H9 (cell line): ENCODE data around the gene ABR. TPM values are rescaled to one million over a fixed set of nuclear protein-coding genes. Genes with fewer than 3 reads are reported as not detected.

ENCODE experiments used
- DNase-seq: peaks from one replicate; pipeline ENCODE4 v3.0.0-alpha.2; 2017
- H2AFZ ChIP-seq: one replicate; pipeline ENCODE4 v1.6.1; 2013; ENCODE audit warnings: mild to moderate bottlenecking, low read length, control low read depth, moderate library complexity
- H2AK5ac ChIP-seq: 2 replicates; pipeline ENCODE4 v1.6.1; 2013; ENCODE audit warnings: low read length, control low read depth, mixed read lengths; ENCODE audit not compliant: insufficient read length
- H2BK120ac ChIP-seq: one replicate; pipeline ENCODE4 v1.6.1; 2013; ENCODE audit warnings: low read depth, mild to moderate bottlenecking, low read length, control low read depth, inconsistent platforms; ENCODE audit not compliant: poor library complexity, severe bottlenecking
- H2BK12ac ChIP-seq: 2 replicates; pipeline ENCODE4 v1.6.1; 2013; ENCODE audit warnings: low read length, control low read depth, mixed read lengths, low read depth; ENCODE audit not compliant: insufficient read length
- H2BK15ac ChIP-seq: 2 replicates; pipeline ENCODE4 v1.6.1; 2013; ENCODE audit warnings: low read depth, low read length, control low read depth
- H2BK20ac ChIP-seq: one replicate; pipeline ENCODE4 v1.6.1; 2013; ENCODE audit warnings: low read depth, mild to moderate bottlenecking, low read length, control low read depth, inconsistent platforms; ENCODE audit not compliant: poor library complexity, severe bottlenecking
- H2BK5ac ChIP-seq: 2 replicates; pipeline ENCODE4 v1.6.1; 2013; ENCODE audit warnings: low read length, control low read depth, mixed read lengths; ENCODE audit not compliant: insufficient read length
- H3K14ac ChIP-seq: 2 replicates; pipeline ENCODE4 v1.6.1; 2013; ENCODE audit warnings: low read length, control low read depth; ENCODE audit not compliant: insufficient read depth
- H3K18ac ChIP-seq: 2 replicates; pipeline ENCODE4 v1.6.1; 2013; ENCODE audit warnings: low read depth, mild to moderate bottlenecking, mixed read lengths, low read length, control low read depth; ENCODE audit not compliant: insufficient read length
- H3K23ac ChIP-seq: 2 replicates; pipeline ENCODE4 v1.6.1; 2013; ENCODE audit warnings: low read length, control low read depth, mixed read lengths, low read depth; ENCODE audit not compliant: insufficient read length
- H3K23me2 ChIP-seq: 2 replicates; pipeline ENCODE4 v1.6.1; 2013; ENCODE audit warnings: low read depth, mild to moderate bottlenecking, mixed read lengths, low read length, control low read depth; ENCODE audit not compliant: insufficient read length, poor library complexity, severe bottlenecking
- H3K27ac ChIP-seq: 2 replicates; pipeline ENCODE4 v1.5.1; 2013; ENCODE audit warnings: low read length, control low read depth, mixed read lengths, low read depth; ENCODE audit not compliant: insufficient read length
- H3K27me3 ChIP-seq: 2 replicates; pipeline ENCODE4 v1.6.1; 2013; ENCODE audit warnings: low read length, control low read depth, inconsistent platforms; ENCODE audit not compliant: insufficient read depth
- H3K4ac ChIP-seq: 2 replicates; pipeline ENCODE4 v1.6.1; 2013; ENCODE audit warnings: low read depth, mild to moderate bottlenecking, control low read depth, inconsistent platforms, low read length, moderate library complexity
- H3K4me1 ChIP-seq: 2 replicates; pipeline ENCODE4 v1.6.1; 2013; ENCODE audit warnings: low read length, control low read depth, inconsistent platforms; ENCODE audit not compliant: insufficient read depth
- H3K4me2 ChIP-seq: 2 replicates; pipeline ENCODE4 v1.6.1; 2013; ENCODE audit warnings: low read length, control low read depth, mixed read lengths; ENCODE audit not compliant: insufficient read length, insufficient read depth
- H3K56ac ChIP-seq: 2 replicates; pipeline ENCODE4 v1.6.1; 2013; ENCODE audit warnings: low read depth, mild to moderate bottlenecking, mixed read lengths, low read length, control low read depth; ENCODE audit not compliant: insufficient read length
- H3K79me1 ChIP-seq: 2 replicates; pipeline ENCODE4 v1.6.1; 2013; ENCODE audit warnings: low read depth, mild to moderate bottlenecking, moderate library complexity, low read length, control low read depth, inconsistent platforms; ENCODE audit not compliant: insufficient read depth, poor library complexity, severe bottlenecking
- H3K79me2 ChIP-seq: 2 replicates; pipeline ENCODE4 v1.6.1; 2013; ENCODE audit warnings: low read length, control low read depth, inconsistent platforms; ENCODE audit not compliant: insufficient read depth
- H3K9ac ChIP-seq: 2 replicates; pipeline ENCODE4 v1.6.1; 2013; ENCODE audit warnings: low read length, control low read depth, mixed read lengths; ENCODE audit not compliant: insufficient read length; ENCODE audit errors: extremely low read depth
- H3K9me3 ChIP-seq: one replicate; pipeline ENCODE4 v1.6.1; 2013; ENCODE audit warnings: low read depth, low read length, inconsistent platforms; ENCODE audit not compliant: control insufficient read depth
- H3T11ph ChIP-seq: one replicate; pipeline ENCODE4 v1.6.1; 2013; ENCODE audit warnings: mild to moderate bottlenecking, low read length, control low read depth, inconsistent platforms
- H4K20me1 ChIP-seq: one replicate; pipeline ENCODE4 v1.6.1; 2013; ENCODE audit not compliant: control insufficient read depth, insufficient read length, insufficient read depth
- H4K5ac ChIP-seq: 2 replicates; pipeline ENCODE4 v1.6.1; 2013; ENCODE audit warnings: low read depth, mild to moderate bottlenecking, mixed read lengths, low read length, control low read depth; ENCODE audit not compliant: insufficient read length
- H4K8ac ChIP-seq: replicated peaks from 2 replicates; pipeline ENCODE4 v1.6.1; 2013; ENCODE audit warnings: low read length, control low read depth, mixed read lengths, low read depth; ENCODE audit not compliant: insufficient read length
- H4K91ac ChIP-seq: 2 replicates; pipeline ENCODE4 v1.6.1; 2013; ENCODE audit warnings: low read depth, mild to moderate bottlenecking, moderate library complexity, mixed read lengths, low read length, control low read depth; ENCODE audit not compliant: insufficient read length
- H3K27ac Mint-ChIP-seq, 3 experiments: 2 replicates in 2 of 3; 3 replicates in 1 of 3; pipeline ENCODE4 v1.8.0; 2020 to 2021; ENCODE audit warnings: mixed read lengths in 3 of 3, mild to moderate bottlenecking in 1 of 3, moderate library complexity in 1 of 3
- H3K27me3 Mint-ChIP-seq: 2 replicates; pipeline ENCODE4 v1.8.0; 2021; ENCODE audit warnings: low read depth, mild to moderate bottlenecking, moderate library complexity, mixed read lengths
- H3K36me3 Mint-ChIP-seq, 3 experiments: 2 replicates in 2 of 3; 3 replicates in 1 of 3; pipeline ENCODE4 v1.8.0; 2020 to 2021; ENCODE audit warnings: low read depth in 3 of 3, mixed read lengths in 3 of 3; ENCODE audit not compliant: insufficient read depth in 1 of 3
- H3K4me1 Mint-ChIP-seq, 2 experiments: 2 replicates each; pipeline ENCODE4 v1.8.0; 2020; ENCODE audit warnings: mixed read lengths in 2 of 2
- H3K4me3 Mint-ChIP-seq, 2 experiments: 2 replicates in 1 of 2; 3 replicates in 1 of 2; pipeline ENCODE4 v1.8.0; 2020 to 2021; ENCODE audit warnings: mild to moderate bottlenecking in 2 of 2, mixed read lengths in 2 of 2, moderate library complexity in 1 of 2
- H3K9me3 Mint-ChIP-seq, 2 experiments: 2 replicates in 1 of 2; 3 replicates in 1 of 2; pipeline ENCODE4 v1.8.0; 2020; ENCODE audit warnings: mild to moderate bottlenecking in 2 of 2, mixed read lengths in 2 of 2, moderate library complexity in 1 of 2
- WGBS: extraction: QIAGEN DNeasy Blood & Tissue Kit; methylation state at CpG from one replicate; pipeline ENCODE4 v1.1.7; 2013; ENCODE audit warnings: missing lambda C conversion rate, low lambda C conversion rate, mixed read lengths; ENCODE audit not compliant: insufficient read length; ENCODE audit errors: extremely low coverage; 5-methylcytosine and 5-hydroxymethylcytosine counted together
- total RNA-seq: library from RNA; stranded (reverse); gene quantifications from 2 replicates; pipeline ENCODE4 v1.2.1, GENCODE V29; 2021
- TF ChIP-seq, protein P1 (sequence below): fragments of 200-600 bp; sonication (generic); conservative IDR thresholded peaks from 3 replicates; pipeline ENCODE4 v1.8.0; 2021; ENCODE audit warnings: antibody characterized with exemption, mild to moderate bottlenecking

The ABR gene
- total RNA-seq, 1 experiment from 2014 or later = 34.7 TPM

GRCh38 chr17:987931-988330 lies 191.8 kb downstream of the ABR start:
- H3K4me1 ChIP-seq = no peaks in the 10 kb centered on the region
- TF ChIP-seq, protein P1, sequence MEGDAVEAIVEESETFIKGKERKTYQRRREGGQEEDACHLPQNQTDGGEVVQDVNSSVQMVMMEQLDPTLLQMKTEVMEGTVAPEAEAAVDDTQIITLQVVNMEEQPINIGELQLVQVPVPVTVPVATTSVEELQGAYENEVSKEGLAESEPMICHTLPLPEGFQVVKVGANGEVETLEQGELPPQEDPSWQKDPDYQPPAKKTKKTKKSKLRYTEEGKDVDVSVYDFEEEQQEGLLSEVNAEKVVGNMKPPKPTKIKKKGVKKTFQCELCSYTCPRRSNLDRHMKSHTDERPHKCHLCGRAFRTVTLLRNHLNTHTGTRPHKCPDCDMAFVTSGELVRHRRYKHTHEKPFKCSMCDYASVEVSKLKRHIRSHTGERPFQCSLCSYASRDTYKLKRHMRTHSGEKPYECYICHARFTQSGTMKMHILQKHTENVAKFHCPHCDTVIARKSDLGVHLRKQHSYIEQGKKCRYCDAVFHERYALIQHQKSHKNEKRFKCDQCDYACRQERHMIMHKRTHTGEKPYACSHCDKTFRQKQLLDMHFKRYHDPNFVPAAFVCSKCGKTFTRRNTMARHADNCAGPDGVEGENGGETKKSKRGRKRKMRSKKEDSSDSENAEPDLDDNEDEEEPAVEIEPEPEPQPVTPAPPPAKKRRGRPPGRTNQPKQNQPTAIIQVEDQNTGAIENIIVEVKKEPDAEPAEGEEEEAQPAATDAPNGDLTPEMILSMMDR = no peak
- H2BK120ac ChIP-seq = no peak overlapping the region
- no peaks in the 10 kb centered on the region for H3K36me3 Mint-ChIP-seq
- no peak overlapping the region for H4K91ac ChIP-seq
- no peak overlapping the region for H3K4me3 Mint-ChIP-seq
- H3K9ac ChIP-seq = no peak overlapping the region
- no peak overlapping the region for H2AFZ ChIP-seq
- H3T11ph ChIP-seq = no peak overlapping the region
- H3K4ac ChIP-seq = no peak overlapping the region
- H2BK5ac ChIP-seq = no peak overlapping the region
- no peak overlapping the region for H2AK5ac ChIP-seq
- no peak overlapping the region for H3K27ac Mint-ChIP-seq
- H3K56ac ChIP-seq = no peak overlapping the region
- H3K18ac ChIP-seq = no peak overlapping the region
- no peak overlapping the region for H2BK15ac ChIP-seq
- no peak overlapping the region for H2BK20ac ChIP-seq
- no peaks in the 10 kb centered on the region; the same call in 1 of the 2 replicates for H3K79me2 ChIP-seq
- H3K23ac ChIP-seq = no peak overlapping the region
- no peaks in the 10 kb centered on the region for H3K4me1 Mint-ChIP-seq
- H3K23me2 ChIP-seq = no peaks in the 10 kb centered on the region
- no peak overlapping the region for H3K4me2 ChIP-seq
- H4K20me1 ChIP-seq = no peaks in the 10 kb centered on the region
- no peaks in the 10 kb centered on the region for H3K9me3 ChIP-seq
- no peaks in the 10 kb centered on the region for H3K27me3 ChIP-seq
- no peaks in the 10 kb centered on the region for H3K79me1 ChIP-seq
- DNase-seq = no peak
- WGBS = no CpG with 5 or more reads among the region's 15 CpGs
- no peaks in the 10 kb centered on the region for H3K9me3 Mint-ChIP-seq
- H3K14ac ChIP-seq = no peak overlapping the region
- no peak overlapping the region for H3K27ac ChIP-seq
- H4K8ac ChIP-seq = no peak overlapping the region
- no peak overlapping the region for H4K5ac ChIP-seq
- H3K27me3 Mint-ChIP-seq = peaks cover 10% of the 10 kb centered on the region
- no peak overlapping the region for H2BK12ac ChIP-seq
